ENCODE data around the gene KLHL10. TPM values are rescaled to one million over a fixed set of nuclear protein-coding genes. Genes with fewer than 3 reads are reported as not detected.

Gene KLHL10
- total RNA-seq, result not detected

DNA sequence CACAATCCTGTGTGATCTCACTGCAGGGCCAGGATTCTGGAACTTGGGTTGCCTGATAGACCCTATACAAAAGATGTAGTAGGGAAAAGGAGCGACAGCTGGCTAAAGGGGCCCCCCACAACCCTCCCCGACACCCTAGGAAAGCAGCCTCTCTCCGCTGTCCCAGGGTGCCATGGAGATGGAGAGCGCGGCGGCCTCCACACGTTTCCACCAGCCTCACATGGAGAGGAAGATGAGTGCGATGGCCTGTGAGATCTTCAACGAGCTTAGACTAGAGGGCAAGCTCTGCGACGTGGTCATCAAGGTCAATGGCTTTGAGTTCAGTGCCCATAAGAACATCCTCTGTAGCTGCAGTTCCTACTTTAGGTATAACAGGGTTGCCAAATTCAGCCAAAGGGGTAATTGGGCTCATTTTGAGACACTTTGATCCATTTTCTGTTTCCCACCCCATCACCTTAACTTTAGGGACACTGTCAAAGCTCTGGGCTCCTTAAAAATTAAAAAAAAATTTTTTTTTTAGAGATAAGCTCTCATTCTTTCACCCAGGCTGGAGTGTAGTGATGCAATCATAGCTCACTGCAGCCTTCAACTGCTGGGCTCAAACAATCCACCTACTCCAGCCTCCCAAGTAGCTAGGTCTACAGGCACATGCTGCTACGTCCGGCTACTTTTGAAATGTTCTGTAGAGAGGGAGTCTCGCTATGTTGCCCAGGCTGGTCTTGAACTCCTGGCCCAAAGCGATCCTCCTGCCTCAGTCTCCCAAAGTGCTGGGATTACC is at the start of gene KLHL10:
Gene KLHL10, plus strand, starts transcription at position 65 of the 778 bp plus-strand sequence. Its CDS starts 108 bp downstream, at position 173.
- no peak for DNase-seq
- peaks cover 12% of the 10 kb centered on the region for H3K4me1 Mint-ChIP-seq
- no peak within 1 kb of the TSS for H3K27ac Mint-ChIP-seq
- CTCF ChIA-PET, result interaction anchor here (1.7 kb wide), 1 partner anchor 26 kb away, joined by 4 read pairs; the partner anchor contains the start of gene P3H4
- H3K4me3 Mint-ChIP-seq, result peak within 1 kb of the TSS; percentile 73
- H3K9me3 Mint-ChIP-seq, result no peaks in the 10 kb centered on the region
- peaks cover 6% of the 10 kb centered on the region for H3K27me3 Mint-ChIP-seq
- peaks cover 2% of the 10 kb centered on the region for H3K36me3 Mint-ChIP-seq (ENCODE audit: low read depth)
- POLR2A ChIA-PET, result interaction anchor here (1.8 kb wide), 1 partner anchor 27 kb away, joined by 5 read pairs; the partner anchor contains the start of gene KLHL11

DNA sequence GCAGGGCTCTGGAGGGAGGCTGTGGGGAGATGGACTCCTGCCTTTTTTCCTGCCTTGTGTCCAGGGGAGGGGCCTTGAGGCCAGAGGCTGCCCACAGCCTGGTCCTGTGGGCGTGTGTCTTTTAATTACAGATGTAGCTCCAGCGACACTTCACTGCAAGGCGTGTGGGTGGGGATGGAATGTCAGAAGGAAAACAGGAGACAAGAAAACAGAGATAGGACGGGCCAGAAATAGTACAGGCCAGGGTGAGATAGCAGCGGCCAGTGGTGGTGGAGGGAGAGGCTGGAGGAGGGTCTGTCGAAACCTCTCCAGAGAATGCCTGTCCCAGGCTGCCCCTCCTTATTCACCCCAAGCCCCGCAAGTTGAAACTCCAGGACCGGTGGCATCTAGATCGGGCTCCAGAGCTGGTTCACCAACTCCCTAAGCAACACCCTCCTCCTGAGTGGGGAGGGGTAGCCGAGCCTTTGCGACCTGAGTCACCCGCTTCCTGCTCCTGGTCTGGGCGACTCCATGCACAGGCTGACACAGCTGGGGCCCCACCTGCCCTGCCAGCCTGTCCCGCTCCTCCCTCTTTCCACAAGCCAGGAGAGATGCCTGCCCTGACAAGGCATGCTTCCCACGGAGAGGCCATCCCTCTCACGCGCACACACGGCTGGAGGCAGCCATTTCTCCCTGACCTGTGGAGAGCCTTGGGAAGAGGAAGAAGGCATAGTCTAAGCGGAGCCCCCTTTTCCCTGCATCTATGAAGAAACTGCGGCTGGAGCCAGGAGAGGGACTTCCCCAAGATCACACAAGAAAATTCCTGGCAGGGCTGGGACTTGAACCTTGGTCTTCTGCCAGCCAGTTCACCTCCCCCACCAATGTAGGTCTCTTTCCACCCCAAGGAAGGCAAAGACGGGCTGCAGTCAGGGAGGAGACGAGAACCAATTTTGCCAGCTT is 44.5 kb upstream of the KLHL10 start:
- H3K4me3 Mint-ChIP-seq, result no peak overlapping the region
- H3K4me1 Mint-ChIP-seq, result peaks cover 5% of the 10 kb centered on the region
- no peak overlapping the region for H3K27ac Mint-ChIP-seq
- ChIA-PET CTCF (no interaction called here), POLR2A (no interaction called here)
- peaks cover 12% of the 10 kb centered on the region for H3K27me3 Mint-ChIP-seq
- no peak for DNase-seq
- no peaks in the 10 kb centered on the region for H3K9me3 Mint-ChIP-seq
- H3K36me3 Mint-ChIP-seq (ENCODE audit: low read depth), result no peaks in the 10 kb centered on the region

DNA sequence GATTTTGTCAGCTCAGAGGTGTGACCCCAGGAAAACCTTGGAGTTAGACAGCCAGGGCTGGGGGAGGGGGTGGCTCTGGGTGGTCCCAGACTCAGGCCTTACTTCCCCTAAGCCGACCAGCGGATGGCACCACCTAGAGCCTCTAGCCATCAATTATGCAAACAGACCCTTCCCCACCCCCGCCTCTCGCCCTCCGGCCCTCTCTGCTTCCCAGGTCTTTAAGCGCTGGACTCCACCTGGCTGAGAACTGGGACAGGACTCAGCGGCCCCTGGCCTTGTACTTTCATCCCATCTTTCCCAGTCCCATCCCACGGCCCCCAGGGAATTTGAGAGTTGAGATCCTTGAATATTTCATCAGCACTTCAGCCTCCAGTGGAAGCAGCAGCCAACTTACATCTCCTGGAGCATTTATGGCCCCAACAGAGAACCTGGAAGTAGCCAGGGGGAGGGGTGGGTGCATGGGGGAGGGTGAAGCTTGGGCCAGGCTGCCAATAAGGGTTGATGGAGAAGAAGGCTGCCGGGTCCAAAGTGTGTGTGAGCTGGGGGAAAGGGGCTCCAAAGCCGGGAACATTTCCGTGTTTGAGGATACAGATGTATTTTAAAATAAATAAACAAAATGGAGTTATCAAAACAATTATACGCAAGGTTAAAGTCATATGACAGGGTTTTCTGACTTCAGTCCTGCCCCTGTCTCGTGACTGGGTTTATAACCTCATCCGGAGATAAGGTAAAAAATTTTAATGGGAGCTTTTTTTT is 43.7 kb upstream of the KLHL10 start:
- no peak overlapping the region for H3K27ac Mint-ChIP-seq
- H3K27me3 Mint-ChIP-seq, result peaks cover 9% of the 10 kb centered on the region
- no peaks in the 10 kb centered on the region for H3K9me3 Mint-ChIP-seq
- DNase-seq, result no peak
- ChIA-PET POLR2A (no interaction called here), CTCF (interaction anchor here (0.6 to 1.0 kb wide), 2 partner anchors 57 to 64 kb away, joined by 3 read pairs; no protein-coding TSS in a partner anchor)
- peaks cover 2% of the 10 kb centered on the region for H3K4me1 Mint-ChIP-seq
- H3K4me3 Mint-ChIP-seq, result no peak overlapping the region
- H3K36me3 Mint-ChIP-seq (ENCODE audit: low read depth), result no peaks in the 10 kb centered on the region

DNA sequence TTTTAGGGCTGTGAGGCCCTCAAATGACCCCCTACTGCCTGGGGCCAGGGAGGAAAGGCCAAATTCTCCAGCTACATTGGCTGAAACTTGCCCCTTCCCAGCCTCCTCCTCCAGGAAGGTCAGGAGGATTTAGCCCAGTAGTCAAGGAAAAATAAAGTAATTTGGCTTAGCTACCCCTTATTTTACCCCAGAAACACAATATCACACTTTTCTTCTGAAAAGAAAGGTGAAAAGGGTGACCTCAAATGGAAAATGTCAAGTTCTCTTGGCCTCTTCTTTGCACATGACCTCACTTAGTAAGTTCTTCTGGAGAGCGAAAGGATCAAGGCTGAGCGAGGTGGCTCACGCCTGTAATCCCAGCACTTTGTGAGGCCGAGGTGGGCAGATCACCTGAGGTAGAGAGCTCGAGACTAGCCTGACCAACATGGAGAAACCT is 43.1 kb upstream of the KLHL10 start:
- Mint-ChIP-seq H3K4me1 (peaks cover 2% of the 10 kb centered on the region), H3K27me3 (peaks cover 5% of the 10 kb centered on the region), H3K9me3 (no peaks in the 10 kb centered on the region), H3K4me3 (no peak overlapping the region), H3K27ac (no peak overlapping the region), H3K36me3 (ENCODE audit: low read depth) (no peaks in the 10 kb centered on the region)
- ChIA-PET POLR2A (no interaction called here), CTCF (interaction anchor here (0.6 to 1.0 kb wide), 3 partner anchors 57 to 65 kb away, joined by 3 read pairs; no protein-coding TSS in a partner anchor)
- DNase-seq, result no peak

DNA sequence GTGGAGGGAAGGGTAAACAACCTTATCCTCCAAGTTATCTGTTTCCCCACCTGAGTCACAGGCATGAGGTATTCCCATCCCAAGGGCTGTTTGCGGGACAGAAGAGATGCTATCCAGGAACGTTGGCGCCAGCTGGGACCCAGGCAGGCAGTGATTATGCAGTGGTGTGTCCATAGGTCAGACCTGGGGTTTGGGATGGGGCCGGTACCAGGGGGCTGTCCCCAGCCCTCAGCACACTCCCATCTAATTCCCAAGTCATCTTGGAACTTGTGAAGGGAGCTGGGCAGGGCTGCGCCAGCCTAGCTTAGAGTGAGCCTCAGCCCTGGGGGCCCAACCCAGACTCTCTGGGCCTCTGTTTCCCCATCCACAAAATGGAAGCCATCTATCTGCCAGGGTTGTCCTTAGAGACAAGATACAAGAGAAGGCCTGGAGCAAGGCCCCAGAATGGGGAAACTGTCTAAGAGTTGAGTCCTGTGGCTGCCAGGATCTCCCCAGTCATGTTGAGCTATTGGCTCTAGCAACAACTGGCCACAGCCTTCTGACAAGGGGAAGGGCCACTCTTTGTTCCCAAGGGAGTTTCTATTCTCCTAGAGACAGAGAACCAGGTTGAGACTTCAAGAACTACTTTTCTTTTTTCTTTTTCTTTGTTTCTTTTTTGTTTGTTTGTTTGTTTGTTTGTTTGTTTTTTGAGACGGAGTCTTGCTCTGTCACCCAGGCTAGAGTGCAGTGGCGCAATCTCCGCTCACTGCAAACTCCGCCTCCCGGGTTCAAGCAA is 41.3 kb upstream of the KLHL10 start:
- Mint-ChIP-seq H3K27me3 (peaks cover 1% of the 10 kb centered on the region), H3K9me3 (no peaks in the 10 kb centered on the region), H3K27ac (no peak overlapping the region), H3K36me3 (ENCODE audit: low read depth) (no peaks in the 10 kb centered on the region), H3K4me3 (no peak overlapping the region), H3K4me1 (peaks cover 5% of the 10 kb centered on the region)
- DNase-seq, result no peak
- CTCF ChIA-PET, result interaction anchor here (2.4 kb wide), 1 partner anchor 15 kb away, joined by 7 read pairs; the partner anchor contains the start of gene P3H4
- POLR2A ChIA-PET, result interaction anchor here (0.7 to 1.0 kb wide), 2 partner anchors 10 to 54 kb away, joined by 3 read pairs; partner anchors contain the start of gene JUP

DNA sequence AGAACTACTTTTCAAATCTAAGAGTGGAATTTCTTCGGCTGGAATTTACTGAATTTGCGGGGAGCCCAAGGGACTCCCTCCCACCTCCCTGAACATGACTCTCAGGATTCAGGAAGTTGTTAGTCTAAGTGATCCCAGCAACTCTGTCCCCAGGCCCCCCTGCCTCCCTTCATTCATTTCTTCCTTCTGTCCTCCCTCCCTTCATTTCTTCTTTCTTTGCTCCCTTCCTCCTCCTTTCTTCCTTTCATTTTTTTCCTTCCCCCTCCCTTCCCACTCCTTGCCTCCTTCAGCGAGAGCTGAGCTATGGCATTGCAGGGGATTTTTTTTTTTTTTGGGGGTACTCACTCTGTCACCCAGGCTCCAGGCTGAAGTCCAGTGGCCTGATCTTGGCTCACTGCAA is 40.2 kb upstream of the KLHL10 start:
- ChIA-PET POLR2A (no interaction called here), CTCF (interaction anchor here (1.0 to 2.4 kb wide), 2 partner anchors 11 to 14 kb away, joined by 3 to 7 read pairs; partner anchors contain the start of genes JUP and P3H4)
- Mint-ChIP-seq H3K9me3 (no peaks in the 10 kb centered on the region), H3K27me3 (no peaks in the 10 kb centered on the region), H3K36me3 (ENCODE audit: low read depth) (no peaks in the 10 kb centered on the region), H3K4me3 (no peak overlapping the region), H3K27ac (no peak overlapping the region), H3K4me1 (peaks cover 9% of the 10 kb centered on the region)
- DNase-seq, result no peak

DNA sequence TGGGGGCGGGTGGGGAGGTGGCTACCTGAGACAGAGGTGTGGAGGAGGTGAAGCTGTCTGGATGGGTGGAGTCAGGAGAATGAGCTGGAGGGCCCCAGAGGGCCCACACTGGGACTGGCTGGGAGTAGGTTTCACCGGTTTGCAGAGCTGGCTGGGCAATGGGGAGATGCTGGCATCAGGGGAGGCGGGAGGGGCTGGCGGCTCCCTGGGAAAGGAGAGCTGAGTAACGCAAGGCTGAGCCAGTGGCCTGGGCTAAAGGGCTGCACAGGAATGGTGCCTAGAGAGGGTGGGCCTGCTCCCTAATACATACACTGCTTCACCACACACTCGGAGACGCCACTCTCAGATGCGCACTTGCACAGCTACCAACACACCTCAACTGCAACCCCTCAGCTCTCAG is 38.3 kb upstream of the KLHL10 start:
- ChIA-PET CTCF (interaction anchor here (1.0 to 1.4 kb wide), 2 partner anchors 14 to 62 kb away, joined by 3 read pairs; partner anchors contain the start of gene FKBP10), POLR2A (no interaction called here)
- Mint-ChIP-seq H3K9me3 (no peaks in the 10 kb centered on the region), H3K4me3 (no peak overlapping the region), H3K27me3 (no peaks in the 10 kb centered on the region), H3K4me1 (peaks cover 7% of the 10 kb centered on the region), H3K36me3 (ENCODE audit: low read depth) (no peaks in the 10 kb centered on the region), H3K27ac (no peak overlapping the region)
- DNase-seq, result no peak

DNA sequence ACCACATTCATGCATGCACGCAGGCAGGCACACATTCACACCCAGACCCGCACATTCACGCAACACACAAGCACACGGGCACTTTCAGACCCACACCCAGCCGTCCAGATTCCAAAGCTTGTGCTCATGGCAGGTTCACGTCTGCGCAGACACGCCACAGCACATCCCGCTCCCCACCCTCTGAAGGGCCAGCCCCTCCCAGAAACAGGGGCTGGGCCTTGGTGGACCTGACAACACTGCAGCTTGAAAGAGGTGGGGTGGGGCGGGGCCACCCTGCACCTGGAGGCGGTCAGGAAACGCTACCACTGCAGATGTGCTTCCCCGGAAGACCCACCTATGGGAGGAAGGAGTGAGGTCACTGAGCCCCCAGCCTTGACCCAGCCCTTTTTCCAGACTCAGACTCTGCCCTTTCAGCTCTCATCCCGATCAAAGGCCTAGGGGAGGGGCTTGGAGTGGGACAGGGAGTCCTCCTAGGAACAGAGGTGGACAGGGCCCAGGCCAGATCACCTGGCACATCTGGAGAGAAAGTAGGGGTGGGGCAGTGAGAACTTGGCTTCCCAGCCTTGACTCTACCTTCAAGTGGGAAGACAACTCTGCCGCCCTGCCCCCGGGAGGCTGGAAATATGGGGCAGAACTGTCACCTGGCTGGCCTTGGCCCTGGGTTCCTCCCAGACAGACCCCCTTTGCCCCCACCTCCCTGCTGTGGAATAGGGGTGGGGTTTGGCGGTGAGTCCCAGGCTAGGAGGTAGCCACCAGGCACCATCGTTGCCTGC is 36.8 kb upstream of the KLHL10 start:
- H3K4me1 Mint-ChIP-seq, result peaks cover 7% of the 10 kb centered on the region
- no peaks in the 10 kb centered on the region for H3K9me3 Mint-ChIP-seq
- no peak for DNase-seq
- ChIA-PET CTCF (interaction anchor here (0.6 to 2.9 kb wide), 12 partner anchors 10 to 479 kb away, joined by 3 to 23 read pairs (median 4); partner anchors contain the start of genes JUP and P3H4), POLR2A (interaction anchor here (1.0 kb wide), 1 partner anchor 12 kb away, joined by 3 read pairs; no protein-coding TSS in a partner anchor)
- no peak overlapping the region for H3K4me3 Mint-ChIP-seq
- H3K27ac Mint-ChIP-seq, result no peak overlapping the region
- H3K36me3 Mint-ChIP-seq (ENCODE audit: low read depth), result no peaks in the 10 kb centered on the region
- no peaks in the 10 kb centered on the region for H3K27me3 Mint-ChIP-seq

DNA sequence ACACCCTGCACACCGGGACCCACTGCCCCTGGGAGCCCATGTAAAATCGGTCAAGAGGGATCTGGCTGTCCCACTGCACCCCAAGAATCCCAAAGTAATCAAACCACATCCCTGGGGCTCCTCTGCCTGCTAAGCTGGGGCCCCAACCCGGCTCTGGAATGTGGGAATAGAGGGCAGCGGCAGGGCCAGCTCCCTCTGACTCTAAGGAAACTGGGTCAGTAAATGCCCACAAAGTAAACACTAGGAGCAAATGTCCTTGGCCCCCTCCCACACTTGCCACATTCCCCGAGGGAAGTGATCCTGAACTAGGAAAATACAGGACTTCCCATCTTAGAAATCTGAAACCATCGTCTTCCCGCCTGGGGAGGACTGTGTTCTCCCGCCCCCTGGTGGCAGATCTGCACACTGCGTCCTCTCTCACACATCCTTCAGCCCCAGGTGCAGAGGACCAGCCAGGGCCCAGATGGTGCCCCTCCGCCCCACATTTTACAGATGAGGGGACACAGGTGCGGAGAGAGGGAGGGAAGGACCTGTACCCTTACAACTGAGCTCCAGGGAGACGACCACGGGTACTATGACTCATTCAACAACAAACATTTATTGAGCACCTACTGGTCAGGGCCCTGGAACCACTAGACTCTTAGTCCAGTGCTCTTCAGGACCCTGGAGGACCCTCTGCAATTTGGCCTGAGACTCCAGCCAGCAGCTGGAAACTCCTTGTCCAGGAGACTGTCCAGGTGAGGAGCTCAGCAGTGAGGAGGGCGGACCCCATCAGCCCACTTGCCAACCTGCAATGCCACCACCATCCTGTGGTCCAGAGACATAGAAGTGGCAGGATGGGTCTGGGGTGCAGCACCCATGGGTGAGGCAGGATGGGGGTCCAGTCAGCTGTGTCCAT is 36.0 kb upstream of the KLHL10 start:
- no peak overlapping the region for H3K27ac Mint-ChIP-seq
- POLR2A ChIA-PET, result interaction anchor here (1.0 kb wide), 1 partner anchor 13 kb away, joined by 3 read pairs; no protein-coding TSS in a partner anchor

More for the DNA sequence above, 36.0 kb upstream of the KLHL10 start:
- CTCF ChIA-PET, result interaction anchor here (0.6 to 2.9 kb wide), 19 partner anchors 9 to 1412 kb away, joined by 3 to 23 read pairs (median 4); partner anchors contain the start of genes HAP1, JUP and P3H4
- H3K9me3 Mint-ChIP-seq, result no peaks in the 10 kb centered on the region
- no peak overlapping the region for H3K4me3 Mint-ChIP-seq
- DNase-seq, result peak; percentile 76
- H3K36me3 Mint-ChIP-seq (ENCODE audit: low read depth), result no peaks in the 10 kb centered on the region
- no peaks in the 10 kb centered on the region for H3K27me3 Mint-ChIP-seq
- peaks cover 7% of the 10 kb centered on the region for H3K4me1 Mint-ChIP-seq

Measured in activated CD4-positive, alpha-beta memory T cell treated with anti-CD3 and anti-CD28 coated beads, Interleukin-2, amount 10 ng/mL, durations not matched to agents 7 days and 5 days (primary cell).